ENCODE measurements around the gene NEUROD2. TPM values are rescaled to one million over a fixed set of nuclear protein-coding genes. Genes with fewer than 3 reads are reported as not detected.

The NEUROD2 gene
- total and polyA plus RNA-seq, 2 experiments from 2014 or later = not detected

DNA sequence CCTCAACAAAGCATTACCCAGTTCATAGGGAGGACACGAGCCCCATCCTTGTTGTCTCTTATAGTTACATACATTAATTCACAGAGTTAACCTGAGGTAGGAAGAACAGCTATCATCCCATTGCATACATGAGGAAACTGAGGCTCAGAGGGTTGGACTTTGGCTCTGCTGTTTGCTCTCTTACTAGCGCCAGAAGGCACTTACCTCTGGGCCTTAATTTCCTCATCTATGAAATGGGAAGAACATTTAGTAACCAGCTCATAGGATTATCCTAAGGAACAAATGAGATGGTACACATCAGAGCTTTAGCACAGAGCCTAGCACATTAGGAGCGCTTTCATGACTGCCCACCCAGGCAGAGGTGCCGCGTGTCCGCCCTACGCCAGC, 27.6 kb downstream of the NEUROD2 start (continued):
- TF ChIP-seq ZNF114 (CRISPR knock-in tag; IDR thresholded peaks at IDR 0.05) (no peak), NANOG (IDR thresholded peaks at IDR 0.05; ENCODE audit: borderline replicate concordance) (no peak), EZH2phosphoT487 (IDR thresholded peaks at IDR 0.05; ENCODE audit: unreplicated experiment) (no peak), JUNB (IDR thresholded peaks at IDR 0.05; ENCODE audit: unreplicated experiment) (no peak), EZH2 (IDR thresholded peaks at IDR 0.05; ENCODE audit: low read depth, unreplicated experiment) (no peak)
- TF ChIP-seq, protein P1, sequence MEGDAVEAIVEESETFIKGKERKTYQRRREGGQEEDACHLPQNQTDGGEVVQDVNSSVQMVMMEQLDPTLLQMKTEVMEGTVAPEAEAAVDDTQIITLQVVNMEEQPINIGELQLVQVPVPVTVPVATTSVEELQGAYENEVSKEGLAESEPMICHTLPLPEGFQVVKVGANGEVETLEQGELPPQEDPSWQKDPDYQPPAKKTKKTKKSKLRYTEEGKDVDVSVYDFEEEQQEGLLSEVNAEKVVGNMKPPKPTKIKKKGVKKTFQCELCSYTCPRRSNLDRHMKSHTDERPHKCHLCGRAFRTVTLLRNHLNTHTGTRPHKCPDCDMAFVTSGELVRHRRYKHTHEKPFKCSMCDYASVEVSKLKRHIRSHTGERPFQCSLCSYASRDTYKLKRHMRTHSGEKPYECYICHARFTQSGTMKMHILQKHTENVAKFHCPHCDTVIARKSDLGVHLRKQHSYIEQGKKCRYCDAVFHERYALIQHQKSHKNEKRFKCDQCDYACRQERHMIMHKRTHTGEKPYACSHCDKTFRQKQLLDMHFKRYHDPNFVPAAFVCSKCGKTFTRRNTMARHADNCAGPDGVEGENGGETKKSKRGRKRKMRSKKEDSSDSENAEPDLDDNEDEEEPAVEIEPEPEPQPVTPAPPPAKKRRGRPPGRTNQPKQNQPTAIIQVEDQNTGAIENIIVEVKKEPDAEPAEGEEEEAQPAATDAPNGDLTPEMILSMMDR (conservative IDR thresholded peaks at IDR 0.05; ENCODE audit: low read depth in 2 of 2) = no peak
- TF ChIP-seq, protein P2, sequence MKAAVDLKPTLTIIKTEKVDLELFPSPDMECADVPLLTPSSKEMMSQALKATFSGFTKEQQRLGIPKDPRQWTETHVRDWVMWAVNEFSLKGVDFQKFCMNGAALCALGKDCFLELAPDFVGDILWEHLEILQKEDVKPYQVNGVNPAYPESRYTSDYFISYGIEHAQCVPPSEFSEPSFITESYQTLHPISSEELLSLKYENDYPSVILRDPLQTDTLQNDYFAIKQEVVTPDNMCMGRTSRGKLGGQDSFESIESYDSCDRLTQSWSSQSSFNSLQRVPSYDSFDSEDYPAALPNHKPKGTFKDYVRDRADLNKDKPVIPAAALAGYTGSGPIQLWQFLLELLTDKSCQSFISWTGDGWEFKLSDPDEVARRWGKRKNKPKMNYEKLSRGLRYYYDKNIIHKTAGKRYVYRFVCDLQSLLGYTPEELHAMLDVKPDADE (IDR thresholded peaks at IDR 0.05) = no peak

DNA sequence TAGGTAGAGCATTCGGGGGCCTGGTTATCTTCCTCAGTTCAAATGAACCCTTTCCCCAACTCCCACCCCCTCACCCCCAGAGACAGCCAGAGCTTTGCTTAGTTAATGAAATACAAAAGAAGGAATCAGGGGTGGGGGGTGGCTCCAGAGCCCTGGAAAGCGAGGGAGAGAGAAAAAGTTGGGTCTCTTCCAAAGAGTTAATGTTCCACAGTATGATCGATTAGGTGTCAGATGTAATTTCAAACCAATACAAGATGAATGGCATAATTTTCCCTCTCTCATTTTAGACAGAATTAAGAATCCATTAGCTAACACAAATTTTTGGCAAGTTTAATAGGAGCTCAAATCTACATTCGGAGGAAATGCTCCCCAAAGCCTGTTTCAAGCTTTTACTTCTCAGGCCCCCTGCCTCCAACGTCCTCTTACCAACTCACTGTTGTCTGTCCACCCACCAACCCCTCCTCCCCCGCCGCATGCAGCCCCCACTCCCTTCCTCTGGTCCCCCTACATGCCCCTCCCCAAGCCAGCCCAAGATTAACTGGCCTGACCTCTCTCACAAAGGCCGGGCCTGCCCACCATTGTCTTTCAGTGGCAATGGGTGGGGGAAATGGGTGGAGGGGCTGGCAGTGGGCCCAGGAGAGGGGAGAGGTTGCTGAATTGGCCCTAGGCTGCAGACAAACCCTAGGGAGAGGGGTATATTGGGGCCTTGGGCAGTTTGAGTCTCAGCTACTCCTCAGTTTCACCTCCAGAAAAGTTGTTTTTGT, 28.2 kb downstream of the NEUROD2 start:
- Mint-ChIP-seq H3K27me3 (ENCODE audit: insufficient read depth, low read depth, poor library complexity) (peaks cover 19% of the 10 kb centered on the region), H3K4me1 (peaks cover 40% of the 10 kb centered on the region), H3K4me3 (peak overlapping the region; percentile 60), H3K36me3 (ENCODE audit: low read depth) (no peaks in the 10 kb centered on the region), H3K27ac (peak overlapping the region; percentile 79), H3K9me3 (no peaks in the 10 kb centered on the region)
- TF ChIP-seq JUNB (IDR thresholded peaks at IDR 0.05; ENCODE audit: unreplicated experiment) = no peak
- TF ChIP-seq ZNF114 (CRISPR knock-in tag; IDR thresholded peaks at IDR 0.05) = no peak
- TF ChIP-seq POLR2AphosphoS5 (IDR thresholded peaks at IDR 0.05; ENCODE audit: low read depth) = 0 out of 2 replicates have a peak, but pooled peaks have one; percentile 37
- no peak for TF ChIP-seq NANOG (IDR thresholded peaks at IDR 0.05; ENCODE audit: borderline replicate concordance)
- no peak for TF ChIP-seq EZH2 (IDR thresholded peaks at IDR 0.05; ENCODE audit: low read depth, unreplicated experiment)
- H3K36me3 ChIP-seq (ENCODE audit: insufficient read depth) = no peaks in the 10 kb centered on the region
- H3K79me2 ChIP-seq (replicated peaks; ENCODE audit: insufficient read depth) = no peaks in the 10 kb centered on the region
- H3K4me2 ChIP-seq = peak overlapping the region; percentile 79
- H2AFZ ChIP-seq = peak overlapping the region; percentile 86
- peaks cover 11% of the 10 kb centered on the region for H3F3A ChIP-seq (replicated peaks; ENCODE audit: low read depth)
- no peaks in the 10 kb centered on the region for H4K20me1 ChIP-seq (replicated peaks; ENCODE audit: insufficient read depth)
- peak overlapping the region; percentile 75; the same call in 1 of the 2 replicates for H3K27ac ChIP-seq (ENCODE audit: low read depth)
- ATAC-seq (peak; percentile 92), DNase-seq (ENCODE audit: low spot score) (peak; percentile 74)
- H3K4me1 ChIP-seq (ENCODE audit: insufficient read depth) = peaks cover 38% of the 10 kb centered on the region
- no peaks in the 10 kb centered on the region for H3K9me2 ChIP-seq (ENCODE audit: insufficient read depth)
- H3K27me3 ChIP-seq (ENCODE audit: insufficient read depth) = no peaks in the 10 kb centered on the region
- peak overlapping the region; percentile 40; the same call in 1 of the 2 replicates for H3K4me3 ChIP-seq

DNA sequence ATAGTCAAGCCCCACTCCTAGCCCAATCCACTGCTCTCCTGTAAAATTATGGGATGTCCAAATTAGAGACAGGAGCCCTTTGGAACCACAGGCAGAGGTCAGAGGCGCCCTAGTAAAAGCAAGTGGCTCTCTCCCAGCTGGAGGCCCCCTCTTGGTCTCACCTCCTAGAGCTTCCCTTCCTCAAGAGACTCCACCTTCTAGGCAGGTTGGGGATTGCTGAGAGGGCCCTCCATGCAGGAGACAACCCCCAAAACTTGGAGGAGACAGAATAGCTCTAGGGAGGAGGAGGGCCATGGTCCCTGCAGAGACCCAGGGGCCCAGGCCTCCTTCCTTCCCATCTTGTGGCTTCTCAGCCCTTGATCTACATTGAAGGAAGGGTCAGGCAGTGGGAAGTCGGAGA, 29.4 kb downstream of the NEUROD2 start:
- Mint-ChIP-seq H3K36me3 (ENCODE audit: low read depth) (no peaks in the 10 kb centered on the region), H3K27me3 (ENCODE audit: insufficient read depth, low read depth, poor library complexity) (peaks cover 18% of the 10 kb centered on the region)
- H2AFZ ChIP-seq = peak overlapping the region; percentile 86
- TF ChIP-seq, protein P3, sequence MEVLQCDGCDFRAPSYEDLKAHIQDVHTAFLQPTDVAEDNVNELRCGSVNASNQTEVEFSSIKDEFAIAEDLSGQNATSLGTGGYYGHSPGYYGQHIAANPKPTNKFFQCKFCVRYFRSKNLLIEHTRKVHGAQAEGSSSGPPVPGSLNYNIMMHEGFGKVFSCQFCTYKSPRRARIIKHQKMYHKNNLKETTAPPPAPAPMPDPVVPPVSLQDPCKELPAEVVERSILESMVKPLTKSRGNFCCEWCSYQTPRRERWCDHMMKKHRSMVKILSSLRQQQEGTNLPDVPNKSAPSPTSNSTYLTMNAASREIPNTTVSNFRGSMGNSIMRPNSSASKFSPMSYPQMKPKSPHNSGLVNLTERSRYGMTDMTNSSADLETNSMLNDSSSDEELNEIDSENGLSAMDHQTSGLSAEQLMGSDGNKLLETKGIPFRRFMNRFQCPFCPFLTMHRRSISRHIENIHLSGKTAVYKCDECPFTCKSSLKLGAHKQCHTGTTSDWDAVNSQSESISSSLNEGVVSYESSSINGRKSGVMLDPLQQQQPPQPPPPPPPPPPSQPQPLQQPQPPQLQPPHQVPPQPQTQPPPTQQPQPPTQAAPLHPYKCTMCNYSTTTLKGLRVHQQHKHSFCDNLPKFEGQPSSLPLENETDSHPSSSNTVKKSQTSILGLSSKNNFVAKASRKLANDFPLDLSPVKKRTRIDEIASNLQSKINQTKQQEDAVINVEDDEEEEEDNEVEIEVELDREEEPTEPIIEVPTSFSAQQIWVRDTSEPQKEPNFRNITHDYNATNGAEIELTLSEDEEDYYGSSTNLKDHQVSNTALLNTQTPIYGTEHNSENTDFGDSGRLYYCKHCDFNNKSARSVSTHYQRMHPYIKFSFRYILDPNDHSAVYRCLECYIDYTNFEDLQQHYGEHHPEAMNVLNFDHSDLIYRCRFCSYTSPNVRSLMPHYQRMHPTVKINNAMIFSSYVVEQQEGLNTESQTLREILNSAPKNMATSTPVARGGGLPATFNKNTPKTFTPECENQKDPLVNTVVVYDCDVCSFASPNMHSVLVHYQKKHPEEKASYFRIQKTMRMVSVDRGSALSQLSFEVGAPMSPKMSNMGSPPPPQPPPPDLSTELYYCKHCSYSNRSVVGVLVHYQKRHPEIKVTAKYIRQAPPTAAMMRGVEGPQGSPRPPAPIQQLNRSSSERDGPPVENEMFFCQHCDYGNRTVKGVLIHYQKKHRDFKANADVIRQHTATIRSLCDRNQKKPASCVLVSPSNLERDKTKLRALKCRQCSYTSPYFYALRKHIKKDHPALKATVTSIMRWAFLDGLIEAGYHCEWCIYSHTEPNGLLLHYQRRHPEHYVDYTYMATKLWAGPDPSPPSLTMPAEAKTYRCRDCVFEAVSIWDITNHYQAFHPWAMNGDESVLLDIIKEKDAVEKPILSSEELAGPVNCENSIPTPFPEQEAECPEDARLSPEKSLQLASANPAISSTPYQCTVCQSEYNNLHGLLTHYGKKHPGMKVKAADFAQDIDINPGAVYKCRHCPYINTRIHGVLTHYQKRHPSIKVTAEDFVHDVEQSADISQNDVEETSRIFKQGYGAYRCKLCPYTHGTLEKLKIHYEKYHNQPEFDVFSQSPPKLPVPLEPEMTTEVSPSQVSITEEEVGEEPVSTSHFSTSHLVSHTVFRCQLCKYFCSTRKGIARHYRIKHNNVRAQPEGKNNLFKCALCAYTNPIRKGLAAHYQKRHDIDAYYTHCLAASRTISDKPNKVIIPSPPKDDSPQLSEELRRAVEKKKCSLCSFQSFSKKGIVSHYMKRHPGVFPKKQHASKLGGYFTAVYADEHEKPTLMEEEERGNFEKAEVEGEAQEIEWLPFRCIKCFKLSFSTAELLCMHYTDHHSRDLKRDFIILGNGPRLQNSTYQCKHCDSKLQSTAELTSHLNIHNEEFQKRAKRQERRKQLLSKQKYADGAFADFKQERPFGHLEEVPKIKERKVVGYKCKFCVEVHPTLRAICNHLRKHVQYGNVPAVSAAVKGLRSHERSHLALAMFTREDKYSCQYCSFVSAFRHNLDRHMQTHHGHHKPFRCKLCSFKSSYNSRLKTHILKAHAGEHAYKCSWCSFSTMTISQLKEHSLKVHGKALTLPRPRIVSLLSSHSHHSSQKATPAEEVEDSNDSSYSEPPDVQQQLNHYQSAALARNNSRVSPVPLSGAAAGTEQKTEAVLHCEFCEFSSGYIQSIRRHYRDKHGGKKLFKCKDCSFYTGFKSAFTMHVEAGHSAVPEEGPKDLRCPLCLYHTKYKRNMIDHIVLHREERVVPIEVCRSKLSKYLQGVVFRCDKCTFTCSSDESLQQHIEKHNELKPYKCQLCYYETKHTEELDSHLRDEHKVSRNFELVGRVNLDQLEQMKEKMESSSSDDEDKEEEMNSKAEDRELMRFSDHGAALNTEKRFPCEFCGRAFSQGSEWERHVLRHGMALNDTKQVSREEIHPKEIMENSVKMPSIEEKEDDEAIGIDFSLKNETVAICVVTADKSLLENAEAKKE (CRISPR knock-in tag; IDR thresholded peaks at IDR 0.05) = no peak
- TF ChIP-seq EZH2 (IDR thresholded peaks at IDR 0.05; ENCODE audit: low read depth, unreplicated experiment) = no peak
- TF ChIP-seq ZNF331 (CRISPR knock-in tag; IDR thresholded peaks at IDR 0.05; ENCODE audit: low read depth) = no peak

More for the DNA sequence above, 29.4 kb downstream of the NEUROD2 start:
- Histone ChIP-seq H3K4me3 (no peak overlapping the region), H4K20me1 (replicated peaks; ENCODE audit: insufficient read depth) (no peaks in the 10 kb centered on the region), H3K27me3 (ENCODE audit: insufficient read depth) (no peaks in the 10 kb centered on the region), H3K27ac (ENCODE audit: low read depth) (no peak overlapping the region), H3K79me2 (replicated peaks; ENCODE audit: insufficient read depth) (no peaks in the 10 kb centered on the region), H3K4me2 (no peak overlapping the region), H3K4me1 (ENCODE audit: insufficient read depth) (peaks cover 38% of the 10 kb centered on the region), H3K36me3 (ENCODE audit: insufficient read depth) (no peaks in the 10 kb centered on the region), H3K9me2 (ENCODE audit: insufficient read depth) (no peaks in the 10 kb centered on the region), H3F3A (replicated peaks; ENCODE audit: low read depth) (peaks cover 15% of the 10 kb centered on the region)
- Mint-ChIP-seq H3K9me3 (no peaks in the 10 kb centered on the region), H3K4me3 (peak overlapping the region; percentile 19; the same call in 1 of the 3 replicates), H3K27ac (no peak overlapping the region), H3K4me1 (peaks cover 45% of the 10 kb centered on the region)
- DNase-seq (ENCODE audit: low spot score) = no peak
- ATAC-seq = no peak
